Endothelial cell of umbilical vein (primary cell): Measurements from ENCODE around the gene CARMIL1. TPM values are rescaled to one million over a fixed set of nuclear protein-coding genes. Genes with fewer than 3 reads are reported as not detected.

ENCODE experiments used
- BruUV-seq: library from RNA; stranded (reverse); fragments of 400-500 nt; replicated peaks from 2 replicates; lab custom pipeline; 2021; lab: Mats Ljungman, UMichigan
- CTCF ChIA-PET: fragments of 300-600, 350-600 bp; sonication (Branson Sonifier 250); formaldehyde crosslinking; loops from one replicate; lab custom pipeline; 2021; ENCODE audit warnings: antibody characterized with exemption, inconsistent platforms; lab: Charles Lee
- POLR2A ChIA-PET: fragments of 300-600, 350-600 bp; sonication (Branson Sonifier 250); formaldehyde crosslinking; loops from one replicate; lab custom pipeline; 2021; ENCODE audit warnings: antibody characterized with exemption, inconsistent platforms; lab: Charles Lee
- DNase-seq: peaks from one replicate; pipeline ENCODE4 v3.0.0-alpha.2; 2011; ENCODE audit warnings: low read depth, low spot score
- FAIRE-seq: peaks from 2 replicates; lab custom pipeline; 2011; peaks lifted over from hg19 to GRCh38; lab: Jason Lieb, UNC
- H2AFZ ChIP-seq: 2 replicates; pipeline ENCODE4 v1.6.0; 2012; ENCODE audit warnings: low read depth, low read length, control low read depth, inconsistent platforms
- H3K27ac ChIP-seq: 2 replicates; pipeline ENCODE4 v1.5.1; 2011; ENCODE audit warnings: low read depth, mild to moderate bottlenecking, control low read depth, low read length, moderate library complexity; ENCODE audit not compliant: insufficient read depth
- H3K27me3 ChIP-seq, 2 experiments: 2 replicates each; pipeline versions ENCODE4 v1.6.0 to v1.6.1; 2011; ENCODE audit warnings: low read length in 2 of 2, mixed read lengths in 1 of 2; ENCODE audit not compliant: control insufficient read depth in 2 of 2, insufficient read depth in 2 of 2
- H3K36me3 ChIP-seq, 2 experiments: 2 replicates in 1 of 2; 3 replicates in 1 of 2; pipeline ENCODE4 v1.5.1; 2011; ENCODE audit warnings: low read length in 2 of 2, mild to moderate bottlenecking in 1 of 2, moderate library complexity in 1 of 2; ENCODE audit not compliant: control insufficient read depth in 2 of 2, insufficient read depth in 2 of 2; ENCODE audit errors: extremely low read depth in 1 of 2
- H3K4me1 ChIP-seq: 3 replicates; pipeline ENCODE4 v1.5.1; 2011; ENCODE audit warnings: mild to moderate bottlenecking, low read length; ENCODE audit not compliant: control insufficient read depth, insufficient read depth; ENCODE audit errors: extremely low read depth
- H3K4me2 ChIP-seq: 2 replicates; pipeline ENCODE4 v1.6.1; 2011; ENCODE audit warnings: low read length, control low read depth, mixed read lengths; ENCODE audit not compliant: insufficient read depth
- H3K4me3 ChIP-seq, 3 experiments: fragments of 200-600 bp in 1 of 3; sonication (generic), shearing (Covaris generic) in 1 of 3; replicated peaks in 1 of 3; 2 replicates each; pipeline ENCODE4 v1.5.1; 2011 to 2016; ENCODE audit warnings: control low read depth in 3 of 3, low read length in 3 of 3, mild to moderate bottlenecking in 2 of 3, inconsistent platforms in 1 of 3, low read depth in 1 of 3, moderate library complexity in 1 of 3; ENCODE audit not compliant: insufficient read depth in 1 of 3
- H3K79me2 ChIP-seq: 2 replicates; pipeline ENCODE4 v1.6.0; 2012; ENCODE audit warnings: low read length, inconsistent platforms; ENCODE audit not compliant: control insufficient read depth, insufficient read depth
- H3K9ac ChIP-seq: replicated peaks from 2 replicates; pipeline ENCODE3; 2011; ENCODE audit warnings: low read length, control low read depth; ENCODE audit not compliant: insufficient read depth; ENCODE audit errors: extremely low read depth
- H3K9me1 ChIP-seq: replicated peaks from 3 replicates; pipeline ENCODE4 v1.6.0; 2011; ENCODE audit warnings: mild to moderate bottlenecking, low read length; ENCODE audit not compliant: control insufficient read depth, insufficient read depth; ENCODE audit errors: extremely low read depth
- H3K9me3 ChIP-seq: replicated peaks from 2 replicates; pipeline ENCODE4 v1.5.1; 2012; ENCODE audit warnings: low read length, inconsistent platforms; ENCODE audit not compliant: control insufficient read depth, insufficient read depth
- H4K20me1 ChIP-seq: replicated peaks from 2 replicates; pipeline ENCODE3; 2011; ENCODE audit warnings: mild to moderate bottlenecking, low read length; ENCODE audit not compliant: control insufficient read depth, insufficient read depth; ENCODE audit errors: extremely low read depth
- EZH2 ChIP-seq: IDR thresholded peaks from 2 replicates; pipeline ENCODE4 v1.6.1; 2012; ENCODE audit warnings: borderline replicate concordance, low read depth, mild to moderate bottlenecking, moderate library complexity, low read length, inconsistent platforms; ENCODE audit not compliant: severe bottlenecking
- FOS ChIP-seq: IDR thresholded peaks from 2 replicates; pipeline ENCODE4 v1.6.1; 2011; ENCODE audit warnings: mild to moderate bottlenecking, low read length, moderate library complexity, borderline replicate concordance; ENCODE audit not compliant: insufficient read depth
- GATA2 ChIP-seq: IDR thresholded peaks from 2 replicates; pipeline ENCODE4 v1.7.0; 2011; ENCODE audit warnings: low read depth, mild to moderate bottlenecking, moderate library complexity, mixed read lengths, low read length; ENCODE audit not compliant: insufficient read length, insufficient read depth
- JUN ChIP-seq: IDR thresholded peaks from 2 replicates; pipeline ENCODE4 v1.6.1; 2011; ENCODE audit warnings: borderline replicate concordance, low read depth; ENCODE audit not compliant: insufficient read length, insufficient read depth
- MAX ChIP-seq: IDR thresholded peaks from 2 replicates; pipeline ENCODE4 v1.6.1; 2011; ENCODE audit not compliant: insufficient read depth, insufficient read length
- MYC ChIP-seq: IDR thresholded peaks from one replicate; pipeline ENCODE4 v1.6.1; 2011; ENCODE audit warnings: mild to moderate bottlenecking, low read depth, low read length
- POLR2A ChIP-seq: IDR thresholded peaks from 2 replicates; pipeline ENCODE4 v1.6.1; 2012; ENCODE audit warnings: low read depth, mild to moderate bottlenecking, control low read depth, low read length
- POLR2AphosphoS5 ChIP-seq: IDR thresholded peaks from 2 replicates; pipeline ENCODE4 v1.6.1; 2012; ENCODE audit warnings: low read depth, mild to moderate bottlenecking, control low read depth, low read length, moderate library complexity; ENCODE audit not compliant: insufficient read depth
- dilution Hi-C: fragments of 300-500 bp; cut with MboI; formaldehyde crosslinking; loops from one replicate; pipeline ENCODE4 v1.15.0; 2019; ENCODE audit warnings: low sequenced_read_pairs; ENCODE audit not compliant: extremely low pct_ligation_motif_present
- intact Hi-C: fragments of 100-400 bp; cut with micrococcal nuclease; formaldehyde crosslinking; loops from one replicate; pipeline ENCODE4 v1.10.0; 2022
- polyA plus RNA-seq, 4 experiments: library from polyadenylated mRNA; depleted of rRNA in 3 of 4; stranded (reverse) in 3 of 4; unstranded in 1 of 4; fragments of >200 nt; gene quantifications; 2 replicates each; pipeline versions ENCODE4 v1.2.1 to v1.2.3, GENCODE V29; 2011 to 2012; ENCODE audit warnings: missing spikeins in 1 of 4
- total RNA-seq: library from RNA; stranded (reverse); gene quantifications from 2 replicates; pipeline ENCODE4 v1.2.3, GENCODE V29; 2021
- TF ChIP-seq, protein P1 (sequence below), 2 donors: IDR thresholded peaks; 1 replicate in 1 of 2; 2 replicates in 1 of 2; pipeline ENCODE4 v1.5.1; 2011; ENCODE audit warnings: low read length in 2 of 2, mild to moderate bottlenecking in 2 of 2, moderate library complexity in 2 of 2, control low read depth in 1 of 2, inconsistent platforms in 1 of 2, low read depth in 1 of 2; ENCODE audit not compliant: insufficient read depth in 1 of 2; ENCODE audit errors: extremely low read depth in 1 of 2

CARMIL1 gene
- total and polyA plus RNA-seq, 2 donors (not counting 3 experiments of a cell fraction or from before 2014, with no cell fraction given) = 1.3 to 8.7 TPM

- DNase-seq (no peak), FAIRE-seq (no peak)
- Histone ChIP-seq H3K9me3 (no peaks in the 10 kb centered on the region), H3K9me1 (no peaks in the 10 kb centered on the region), H3K36me3 (no peaks in the 10 kb centered on the region), H4K20me1 (no peaks in the 10 kb centered on the region), H3K4me2 (no peak overlapping the region), H3K27ac (no peak overlapping the region), H3K27me3 (no peaks in the 10 kb centered on the region), H3K4me1 (peaks cover 10% of the 10 kb centered on the region), H3K9ac (no peak overlapping the region), H3K79me2 (no peaks in the 10 kb centered on the region), H3K4me3 (no peak overlapping the region), H2AFZ (no peak overlapping the region)
- ChIA-PET POLR2A (no interaction called here), CTCF (interaction anchor here (2.9 to 6.4 kb wide), 3 partner anchors 11 to 325 kb away, joined by 24 to 161 read pairs (median 29); no protein-coding TSS in a partner anchor)
- TF ChIP-seq POLR2AphosphoS5 = no peak
- no peak for TF ChIP-seq GATA2
- TF ChIP-seq MAX = no peak
- TF ChIP-seq, protein P1, sequence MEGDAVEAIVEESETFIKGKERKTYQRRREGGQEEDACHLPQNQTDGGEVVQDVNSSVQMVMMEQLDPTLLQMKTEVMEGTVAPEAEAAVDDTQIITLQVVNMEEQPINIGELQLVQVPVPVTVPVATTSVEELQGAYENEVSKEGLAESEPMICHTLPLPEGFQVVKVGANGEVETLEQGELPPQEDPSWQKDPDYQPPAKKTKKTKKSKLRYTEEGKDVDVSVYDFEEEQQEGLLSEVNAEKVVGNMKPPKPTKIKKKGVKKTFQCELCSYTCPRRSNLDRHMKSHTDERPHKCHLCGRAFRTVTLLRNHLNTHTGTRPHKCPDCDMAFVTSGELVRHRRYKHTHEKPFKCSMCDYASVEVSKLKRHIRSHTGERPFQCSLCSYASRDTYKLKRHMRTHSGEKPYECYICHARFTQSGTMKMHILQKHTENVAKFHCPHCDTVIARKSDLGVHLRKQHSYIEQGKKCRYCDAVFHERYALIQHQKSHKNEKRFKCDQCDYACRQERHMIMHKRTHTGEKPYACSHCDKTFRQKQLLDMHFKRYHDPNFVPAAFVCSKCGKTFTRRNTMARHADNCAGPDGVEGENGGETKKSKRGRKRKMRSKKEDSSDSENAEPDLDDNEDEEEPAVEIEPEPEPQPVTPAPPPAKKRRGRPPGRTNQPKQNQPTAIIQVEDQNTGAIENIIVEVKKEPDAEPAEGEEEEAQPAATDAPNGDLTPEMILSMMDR (IDR thresholded peaks at IDR 0.05; ENCODE audit: extremely low read depth in 1 of 2, insufficient read depth in 1 of 2, low read depth in 1 of 2, low read length in 2 of 2) = no peak
- no peak for TF ChIP-seq JUN
- no peak for TF ChIP-seq POLR2A
- TF ChIP-seq EZH2 = no peak
- no peak for TF ChIP-seq MYC
- TF ChIP-seq FOS = no peak
- BruUV-seq = no TSS peak
- dilution Hi-C loops = no loop called here
- intact Hi-C loops = loop anchor here (10.0 kb wide), 1 partner anchor 437 kb away; no protein-coding TSS in a partner anchor
Measured at GRCh38 chr6:25277386-25277785, 1.8 kb upstream of the CARMIL1 start.
